DMS 273 (cell line): ENCODE data around the gene EYA4.

Experiments used
- DNase-seq: peaks from one replicate; lab custom pipeline; 2025; ENCODE audit not compliant: unreplicated experiment; lab: John Stamatoyannopoulos, UW

EYA4 gene

DNA sequence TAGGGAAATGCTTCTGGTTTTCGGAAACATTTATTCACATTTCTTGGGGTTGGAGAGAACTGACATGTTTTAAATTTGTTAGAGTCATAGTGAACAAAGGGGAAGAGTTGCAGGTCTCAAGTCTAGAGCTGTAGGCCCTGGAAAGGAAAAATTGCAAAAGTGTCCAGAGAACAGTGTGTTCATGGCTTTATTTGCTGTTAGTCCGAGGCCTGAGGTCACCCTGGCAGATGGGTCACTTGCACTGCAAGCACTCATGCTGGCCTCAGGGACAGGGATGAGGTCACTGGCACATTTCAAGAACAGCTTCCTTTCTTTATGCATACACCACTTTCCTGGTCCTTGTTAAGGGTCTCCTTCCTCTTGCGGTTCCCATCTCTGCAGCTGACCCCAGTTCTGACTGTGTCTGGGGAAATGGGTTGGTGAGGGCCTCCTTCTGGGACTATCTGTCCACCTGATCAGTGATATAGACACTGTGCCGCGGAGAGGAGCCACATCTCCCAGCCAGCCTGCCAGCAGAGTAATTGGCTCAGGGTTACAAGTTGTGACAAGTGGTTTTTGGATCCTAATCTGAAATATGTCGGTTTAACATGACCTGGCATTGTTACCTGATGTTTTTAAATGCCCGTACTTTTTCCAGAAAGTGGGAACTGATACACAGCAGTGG, 194.0 kb downstream of the EYA4 start:
- DNase-seq = peak; percentile 51

DNA sequence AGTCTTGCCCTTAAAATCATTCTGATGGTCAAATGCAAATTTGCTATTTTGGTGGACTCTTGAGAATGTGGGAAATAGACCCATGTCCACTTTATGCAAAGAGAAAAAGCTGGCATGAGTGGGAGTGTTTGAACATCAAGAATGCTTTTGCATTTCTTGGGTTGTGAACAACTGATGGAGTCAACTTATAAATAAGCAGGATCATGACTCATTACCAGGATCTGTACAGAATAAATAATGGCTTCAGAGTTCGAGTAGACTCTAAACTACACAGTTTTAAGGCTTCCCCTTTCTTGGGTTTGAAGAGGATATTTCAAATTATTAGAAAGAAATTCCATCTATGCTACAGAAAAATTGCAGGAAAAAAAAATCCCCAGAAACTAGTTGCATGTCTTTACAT, 195.5 kb downstream of the EYA4 start:
- no peak for DNase-seq

DNA sequence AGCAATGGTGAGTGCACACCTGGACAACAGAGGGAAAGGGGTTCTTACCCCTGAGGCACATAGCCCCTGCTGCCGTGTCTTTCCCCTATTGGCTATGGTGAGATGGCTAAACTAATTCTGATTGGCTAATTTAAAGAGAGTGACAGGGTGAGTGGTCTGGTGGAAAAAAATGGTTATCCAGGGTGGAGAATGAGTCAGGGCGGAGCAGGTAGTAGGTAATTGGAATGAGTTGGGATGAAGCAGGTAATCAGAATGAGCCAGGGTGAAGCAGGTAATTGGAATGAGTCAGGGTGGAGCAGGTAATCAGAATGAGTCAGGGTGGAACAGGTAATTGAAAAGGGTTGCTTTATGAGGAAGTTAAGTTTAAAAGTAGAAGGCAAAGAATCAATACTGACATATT, 200.3 kb downstream of the EYA4 start:
- no peak for DNase-seq

DNA sequence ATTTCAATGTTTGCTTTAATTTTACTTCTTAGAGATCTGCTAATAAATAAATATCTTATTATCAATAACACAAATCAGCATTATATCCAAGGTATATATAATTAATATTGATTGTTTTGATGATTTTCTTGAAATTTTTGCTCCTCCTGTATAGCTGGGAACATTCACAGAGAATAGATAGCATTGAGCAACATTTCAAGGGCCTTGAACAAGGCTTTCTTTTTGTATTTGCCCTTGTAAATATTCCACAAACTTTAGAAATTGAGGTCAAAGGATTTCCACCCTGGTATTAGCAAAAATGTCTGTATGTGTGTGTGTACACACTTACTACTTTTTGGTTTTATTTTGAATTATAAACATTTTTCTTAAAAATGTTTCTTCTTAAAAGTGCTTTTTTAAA, 205.6 kb downstream of the EYA4 start:
- no peak for DNase-seq

DNA sequence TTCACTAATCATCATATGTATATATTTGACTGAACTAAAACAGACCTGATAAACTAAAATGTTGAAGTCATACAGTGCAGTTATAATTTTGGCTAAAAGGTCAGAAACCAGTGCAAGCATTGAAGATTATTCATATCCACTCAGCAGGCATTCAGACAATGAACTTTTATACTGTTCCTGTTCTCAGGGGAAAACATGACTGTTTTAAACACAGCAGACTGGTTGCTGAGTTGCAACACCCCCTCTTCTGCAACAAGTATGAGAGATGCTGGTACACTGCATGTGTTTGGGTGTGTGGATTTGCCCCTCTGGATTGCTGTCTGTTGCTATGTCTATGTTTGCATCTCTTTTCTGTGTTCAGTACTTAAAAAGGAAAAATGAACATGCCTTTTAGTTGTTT, 206.8 kb downstream of the EYA4 start:
- DNase-seq = no peak

DNA sequence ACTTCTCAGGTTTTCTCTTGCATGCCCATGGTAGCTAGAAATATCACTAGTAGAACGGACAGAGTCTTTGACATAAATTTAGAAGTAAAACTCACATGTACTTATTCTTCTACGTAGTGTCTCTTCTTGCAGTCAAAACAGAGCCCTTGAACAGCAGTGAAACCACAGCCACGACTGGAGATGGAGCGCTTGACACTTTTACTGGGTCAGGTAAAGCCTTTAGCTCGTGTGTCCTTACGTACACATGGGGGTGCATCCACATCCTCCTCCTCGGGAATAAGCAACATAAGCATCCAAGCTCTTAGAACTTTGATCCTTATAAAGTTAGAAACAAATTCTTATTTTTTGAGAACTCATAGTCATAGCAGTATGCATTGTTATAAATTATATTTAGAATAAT, 215.3 kb downstream of the EYA4 start:
- DNase-seq = no peak

DNA sequence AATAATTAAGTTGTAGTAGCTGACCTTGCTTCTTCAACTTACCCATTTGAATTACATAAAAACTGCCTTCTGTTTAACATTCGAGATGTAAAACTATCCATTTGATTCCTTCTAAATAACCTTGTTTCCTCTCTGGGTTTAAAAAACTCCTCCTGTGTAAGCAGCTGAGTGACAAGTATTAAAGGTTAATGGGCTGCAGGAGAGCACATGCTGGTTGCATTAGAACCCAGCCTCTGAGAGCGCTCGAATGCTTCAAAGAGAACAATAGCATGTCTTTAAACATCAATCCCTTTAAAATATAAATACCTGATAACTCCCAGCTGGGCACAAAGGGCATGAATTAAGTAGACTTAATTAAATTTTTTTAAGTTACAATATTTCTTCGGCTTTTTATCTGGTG, 215.8 kb downstream of the EYA4 start:
- no peak for DNase-seq

DNA sequence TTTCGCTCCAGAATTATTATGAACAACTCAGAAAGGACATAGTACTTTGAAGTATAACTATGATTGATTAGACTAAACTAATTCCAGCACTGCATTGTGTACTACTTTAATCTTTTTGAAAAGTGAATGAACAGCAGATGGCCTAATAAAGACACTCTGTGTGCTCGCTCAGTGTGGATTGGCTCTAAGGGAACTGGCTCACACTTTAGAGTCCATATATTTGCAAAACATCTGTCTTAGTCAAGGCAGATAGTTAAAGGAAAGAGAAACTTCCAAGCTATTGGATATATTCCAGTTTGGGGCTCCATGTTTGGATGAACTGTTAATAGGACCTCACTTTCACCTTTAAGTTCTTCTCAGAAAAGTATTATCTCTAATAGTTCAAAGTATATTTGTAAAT, 218.9 kb downstream of the EYA4 start:
- DNase-seq = peak; percentile 90

DNA sequence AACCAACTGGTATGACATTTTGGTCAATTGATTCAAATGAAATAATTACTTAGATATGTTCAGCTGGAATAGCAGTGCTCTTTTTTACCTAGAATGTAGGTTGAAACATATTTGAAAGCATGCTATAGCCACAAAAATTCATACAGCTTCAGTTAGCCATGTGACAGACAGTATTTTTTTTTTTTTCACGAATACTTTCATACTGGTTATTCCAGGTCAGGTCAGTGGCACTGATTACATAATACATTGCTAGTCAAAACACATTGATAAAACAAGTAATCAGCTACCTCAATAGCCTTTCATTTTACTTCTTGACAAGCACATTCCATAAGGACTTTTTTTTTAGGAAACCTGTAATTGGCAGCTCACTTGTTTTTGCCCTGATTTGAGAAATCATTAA, 222.6 kb downstream of the EYA4 start:
- DNase-seq = no peak

DNA sequence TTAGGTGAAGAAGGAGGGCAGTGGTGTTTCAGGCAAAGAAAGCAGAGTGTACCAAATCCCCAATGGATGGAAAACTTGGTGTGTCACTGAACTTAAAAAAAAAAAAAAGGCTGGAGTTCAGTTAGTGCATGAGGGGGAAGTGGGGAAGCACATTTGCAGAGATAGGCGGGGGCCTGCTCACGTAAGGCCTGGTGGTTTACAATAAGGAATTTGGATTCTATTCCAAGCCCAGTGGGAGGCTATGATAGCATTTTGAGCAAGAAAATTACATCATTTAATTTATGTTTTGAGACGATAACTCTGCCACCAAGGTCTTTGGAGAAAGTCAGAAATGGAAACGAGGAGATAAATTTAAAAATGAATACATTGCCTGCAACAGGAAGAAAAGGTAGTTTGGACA, 225.5 kb downstream of the EYA4 start:
- no peak for DNase-seq

DNA sequence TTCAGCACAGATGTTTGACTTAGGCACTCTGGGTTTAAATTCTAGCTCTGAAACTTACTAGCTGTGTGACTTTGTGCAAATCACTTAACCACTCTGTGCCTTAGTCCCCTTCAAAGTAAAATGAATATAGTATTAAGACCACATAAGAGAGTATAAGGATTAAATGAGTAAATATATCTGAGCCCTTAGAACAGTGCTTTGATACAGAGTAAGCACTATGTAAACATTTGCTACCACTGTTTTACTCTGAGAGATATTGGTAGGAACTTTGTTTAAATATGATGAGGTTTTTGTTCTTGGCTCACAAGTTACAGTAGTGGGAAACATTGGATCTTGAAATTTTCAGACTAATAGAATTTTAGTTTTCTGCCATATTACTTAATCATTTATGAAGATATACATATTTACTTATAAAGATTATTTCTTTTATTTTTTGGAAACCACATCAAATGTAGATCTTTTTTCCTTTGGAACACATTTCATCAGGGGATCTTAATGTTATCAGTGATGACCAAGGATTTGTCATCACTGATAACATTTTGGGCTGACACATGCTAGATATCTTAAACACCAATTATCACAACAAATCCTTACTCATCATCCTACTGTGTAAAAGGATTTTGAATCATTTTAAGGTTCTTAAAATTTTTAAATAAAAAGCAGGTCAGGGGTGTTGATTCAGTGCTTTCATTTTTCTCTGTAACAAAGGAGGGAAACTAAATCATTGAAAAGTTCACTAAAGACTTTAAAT, 226.2 kb downstream of the EYA4 start:
- DNase-seq = no peak

DNA sequence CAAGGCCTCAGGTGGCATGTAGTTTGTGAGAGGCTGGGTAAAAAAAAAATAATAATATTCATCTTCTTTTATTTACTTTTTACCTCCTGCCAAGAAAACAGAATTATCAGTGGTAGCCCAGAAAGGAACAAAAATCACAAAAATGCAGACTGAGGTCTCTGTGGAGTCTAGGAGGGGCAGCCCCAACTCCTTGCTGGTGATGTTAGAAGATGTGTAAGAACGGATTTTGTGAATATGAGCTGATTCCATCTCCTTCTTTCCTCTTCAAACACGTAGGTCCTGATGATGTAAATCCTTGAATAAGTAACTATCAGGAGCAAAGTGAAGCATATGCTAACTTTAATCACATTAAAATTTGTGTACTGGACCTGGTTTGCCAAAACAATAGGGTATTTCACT, 226.8 kb downstream of the EYA4 start:
- no peak for DNase-seq

DNA sequence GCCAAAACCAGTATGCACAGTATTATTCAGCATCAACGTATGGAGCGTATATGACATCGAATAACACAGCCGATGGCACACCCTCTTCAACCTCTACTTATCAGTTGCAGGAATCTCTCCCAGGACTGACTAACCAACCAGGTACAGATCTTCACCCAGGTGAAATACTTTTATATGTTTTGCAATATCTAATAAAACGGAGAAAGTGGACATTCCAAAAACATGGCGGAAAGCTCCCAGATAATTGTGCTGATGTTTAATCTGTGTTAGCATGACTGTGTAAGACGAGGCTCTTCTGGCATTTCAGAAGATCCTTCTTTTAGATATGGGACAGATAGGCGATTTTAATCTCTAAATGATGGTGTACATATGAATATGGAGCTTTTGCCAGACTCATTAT, 227.4 kb downstream of the EYA4 start:
- DNase-seq = no peak

DNA sequence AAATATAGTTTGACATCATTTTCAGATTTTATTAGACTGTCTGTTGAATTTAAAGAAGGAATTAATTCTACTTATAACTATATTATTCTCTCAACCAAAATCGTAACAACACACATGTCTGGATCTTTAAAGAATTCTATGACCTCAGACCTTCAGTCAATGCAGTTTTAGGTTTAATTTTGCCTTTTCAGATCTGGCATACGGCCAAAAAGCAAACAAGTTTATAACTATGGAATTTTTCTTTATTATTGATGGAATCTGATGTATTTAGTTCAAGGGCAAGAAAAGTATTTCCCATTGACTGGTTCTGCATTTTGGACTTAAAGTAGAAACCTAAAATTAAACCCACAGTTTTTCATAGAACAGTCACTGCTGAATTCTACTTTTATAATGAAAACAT, 233.4 kb downstream of the EYA4 start:
- peak; percentile 19 for DNase-seq

DNA sequence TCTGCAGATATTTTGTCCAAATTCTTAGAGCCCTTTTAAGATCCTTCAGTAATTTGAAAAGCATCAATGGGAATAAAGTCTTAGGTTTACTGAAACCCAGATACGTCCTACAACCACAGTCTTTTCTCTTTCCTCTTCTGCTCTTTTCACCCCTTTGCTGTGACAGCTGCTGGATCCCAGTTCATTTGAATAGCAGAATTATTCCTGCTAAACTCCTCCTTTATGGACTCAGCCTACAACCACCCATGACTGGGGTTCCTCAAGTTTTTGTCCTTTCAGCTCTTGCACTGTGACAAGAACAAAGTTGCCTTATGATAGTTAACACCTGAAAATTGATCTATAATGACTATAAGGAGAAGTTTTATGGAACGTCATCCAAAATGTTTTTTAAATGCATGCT, 237.5 kb downstream of the EYA4 start:
- no peak for DNase-seq

DNA sequence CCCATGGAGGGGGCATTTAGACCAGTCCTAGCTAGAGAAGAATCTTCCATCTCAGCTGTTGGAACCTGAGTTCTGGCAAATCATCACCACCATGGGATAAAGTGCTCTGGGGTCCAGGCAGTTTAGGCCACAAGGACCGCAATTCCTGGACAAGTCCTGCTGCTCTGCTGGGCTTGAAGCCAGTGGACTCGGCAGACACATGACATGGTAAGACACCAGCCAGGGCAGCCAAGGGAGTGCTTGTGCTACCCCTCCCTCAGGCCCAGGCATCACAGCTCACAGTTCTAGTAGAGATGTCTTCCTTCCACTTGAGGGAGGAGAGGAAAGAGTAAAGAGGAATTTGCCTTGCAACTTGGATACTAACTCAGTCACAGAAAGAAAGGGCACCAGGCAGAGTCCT, 246.0 kb downstream of the EYA4 start:
- DNase-seq = no peak

DNA sequence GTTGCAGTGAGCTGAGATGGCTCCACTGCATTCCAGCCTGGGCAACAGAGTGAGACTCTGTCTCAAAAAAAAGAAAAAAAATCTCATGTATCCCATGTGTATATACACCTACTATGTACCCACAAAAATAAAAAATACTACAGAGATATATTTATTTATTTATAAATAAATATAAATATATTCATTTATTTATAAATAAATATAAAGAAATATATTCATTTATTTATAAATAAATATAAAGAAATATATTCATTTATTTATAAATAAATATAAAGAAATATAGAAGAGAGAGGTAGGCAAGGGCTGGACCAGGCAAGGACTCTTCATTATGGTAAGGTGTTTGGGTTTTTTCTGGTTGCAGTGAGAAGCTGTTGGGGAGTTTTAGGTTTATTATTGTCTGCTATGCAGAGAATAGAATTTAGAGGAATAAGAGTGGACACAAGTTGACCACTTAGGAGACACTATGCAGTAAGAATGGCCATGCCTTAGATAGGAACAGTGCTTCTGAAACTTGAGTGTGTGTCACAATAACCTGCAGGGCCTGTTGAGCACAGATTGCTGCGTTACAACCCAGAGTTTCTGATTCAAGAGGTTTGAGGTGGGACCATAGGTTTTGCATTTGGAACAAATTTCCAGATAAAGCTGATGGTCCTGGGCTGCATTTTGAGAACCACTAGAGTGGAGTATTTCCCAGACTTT, 254.2 kb downstream of the EYA4 start:
- no peak for DNase-seq

DNA sequence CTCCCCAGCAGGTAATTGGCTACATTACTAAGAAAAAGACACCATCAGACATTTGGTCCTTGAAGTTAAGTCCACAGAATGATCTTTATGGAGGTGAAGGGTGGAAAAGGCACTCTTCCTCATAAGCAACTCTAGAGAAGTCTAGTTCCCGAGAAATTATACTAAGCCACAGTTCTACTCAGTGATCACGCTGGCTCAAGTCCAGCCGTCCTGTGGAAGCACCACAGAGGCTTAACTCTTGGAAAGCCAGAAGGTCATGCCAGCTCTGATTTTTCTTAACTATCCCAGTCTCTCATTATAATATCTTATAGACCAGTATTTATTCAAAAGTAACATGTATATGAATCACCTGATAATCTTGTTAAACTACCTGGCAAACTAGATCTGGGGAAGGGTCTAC, 258.5 kb downstream of the EYA4 start:
- DNase-seq = no peak

DNA sequence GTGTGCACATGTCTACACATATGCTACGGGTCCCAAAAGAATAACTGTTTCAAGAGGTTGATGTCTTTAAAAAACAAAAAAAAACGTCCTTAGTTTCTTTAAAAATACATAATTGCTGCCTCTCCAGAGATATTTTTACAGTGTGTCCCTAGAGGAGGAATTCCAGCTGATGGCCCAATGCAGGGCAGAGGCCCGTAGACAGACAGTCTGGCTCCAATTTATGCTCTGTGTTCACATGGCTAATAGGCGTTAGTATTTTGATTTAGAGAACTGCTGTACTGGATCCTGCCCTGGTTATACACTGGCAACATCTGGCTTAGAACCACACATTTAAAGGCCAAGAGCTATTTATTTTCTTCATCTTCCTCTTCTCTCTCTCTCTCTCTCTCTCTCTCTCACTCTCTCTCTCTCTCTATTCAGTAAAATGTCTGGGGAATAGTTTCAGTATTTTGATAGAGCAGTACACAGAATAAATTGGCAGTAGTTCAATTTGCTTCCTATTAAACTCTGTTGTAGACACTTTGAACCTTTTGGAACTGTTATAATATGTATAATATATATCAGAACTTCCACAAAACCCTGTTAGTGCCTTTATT, 260.6 kb downstream of the EYA4 start:
- peak; percentile 40 for DNase-seq

DNA sequence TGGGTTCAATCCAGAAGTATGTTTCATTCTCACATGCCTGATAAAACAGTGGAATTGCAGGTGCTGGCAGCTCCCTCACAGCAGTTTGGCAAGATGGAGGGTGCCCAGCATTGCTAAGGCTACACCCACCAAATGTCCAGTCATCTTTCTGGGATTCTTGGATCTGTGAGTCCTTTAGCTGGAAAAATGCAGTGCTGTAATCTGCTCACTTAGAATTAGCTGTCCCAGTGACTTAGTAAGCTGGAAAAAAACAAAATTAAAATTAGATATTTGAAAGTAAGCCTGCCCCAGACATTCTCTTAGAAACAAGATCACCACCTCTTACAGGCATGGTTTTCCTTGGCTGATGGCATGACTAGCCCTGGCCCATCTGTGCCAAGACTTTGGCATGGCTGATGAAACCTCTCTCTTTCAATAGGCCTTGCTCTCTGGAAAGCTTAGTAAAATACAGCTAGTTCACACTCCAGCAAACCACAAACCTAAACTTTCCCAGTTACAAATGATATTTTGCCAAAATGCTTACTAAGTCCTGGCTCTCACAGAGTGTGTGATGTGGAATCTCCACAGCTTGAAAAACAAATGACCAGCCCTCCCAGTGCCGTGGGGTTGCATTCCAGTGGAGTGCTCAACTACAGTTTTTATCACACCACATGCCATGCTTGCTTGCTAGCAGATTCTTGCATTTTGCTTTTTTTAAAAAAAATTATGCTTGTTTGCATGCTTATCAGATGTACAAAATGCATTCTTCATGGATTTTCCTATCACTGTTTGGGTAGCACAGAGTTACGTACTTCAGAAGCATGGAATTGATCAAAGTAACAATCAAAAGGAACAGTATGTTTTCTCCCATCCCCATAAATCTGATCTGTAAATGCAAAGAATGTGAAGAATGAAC, 261.5 kb downstream of the EYA4 start:
- DNase-seq = peak; percentile 38

DNA sequence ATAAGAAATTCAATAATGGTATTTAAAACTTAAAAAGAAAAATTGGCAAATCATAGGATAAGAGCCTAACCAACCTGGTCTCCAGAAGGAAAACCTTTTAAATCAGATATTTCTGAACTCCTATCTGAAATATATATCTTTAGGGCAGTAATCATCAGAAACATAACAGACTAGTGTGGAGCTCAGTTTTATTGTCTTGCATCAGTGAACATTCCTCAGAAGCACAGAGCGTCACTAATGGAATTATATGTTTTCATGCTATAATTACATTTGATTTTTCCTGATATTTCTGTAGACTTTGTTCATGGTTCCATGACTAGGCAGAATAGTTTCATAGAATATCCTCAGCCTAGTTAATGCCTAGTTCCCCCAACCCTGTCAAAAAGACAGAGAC, 262.2 kb downstream of the EYA4 start:
- DNase-seq = no peak
